Caco-2 (cell line): Measurements from ENCODE around the gene ADNP. TPM values are rescaled to one million over a fixed set of nuclear protein-coding genes. Genes with fewer than 3 reads are reported as not detected.
A peak's percentile ranks its signal among the peaks of the same experiment; 100 is the strongest.

ENCODE experiments used
- BruUV-seq: library from RNA; stranded (reverse); fragments of 400-500 nt; replicated peaks from 2 replicates; lab custom pipeline; 2021; lab: Mats Ljungman, UMichigan
- CTCF ChIA-PET: fragments of 300-600 bp; sonication (Branson Sonifier 250); formaldehyde crosslinking; loops from one replicate; lab custom pipeline; 2022; ENCODE audit warnings: antibody characterized with exemption; lab: Charles Lee
- POLR2A ChIA-PET: fragments of 300-600 bp; sonication (Branson Sonifier 250); formaldehyde crosslinking; loops from one replicate; lab custom pipeline; 2022; ENCODE audit warnings: antibody characterized with exemption; lab: Charles Lee
- DNase-seq, 2 experiments: peaks; one replicate each; pipeline versions ENCODE4 v3.0.0 to v3.0.0-alpha.2; 2020 to 2022
- H3K27me3 ChIP-seq: replicated peaks from 2 replicates; pipeline ENCODE4 v1.6.0; 2011; ENCODE audit warnings: low read length; ENCODE audit not compliant: control insufficient read depth, insufficient read depth
- H3K36me3 ChIP-seq: 2 replicates; pipeline ENCODE4 v1.5.1; 2011; ENCODE audit warnings: low read length; ENCODE audit not compliant: control insufficient read depth, insufficient read depth
- H3K4me1 ChIP-seq: fragments of 250-450 bp; sonication (Bioruptor Pico); 2 replicates; pipeline ENCODE4 v1.5.1; 2020; ENCODE audit warnings: mild to moderate bottlenecking
- H3K4me3 ChIP-seq: 2 replicates; pipeline ENCODE4 v1.5.1; 2011; ENCODE audit warnings: low read depth, mild to moderate bottlenecking, control low read depth, low read length
- H3K9me3 ChIP-seq: fragments of 250-450 bp; sonication (Bioruptor Pico); 2 replicates; pipeline ENCODE4 v1.5.1; 2020; ENCODE audit warnings: mild to moderate bottlenecking, moderate library complexity
- H3K27ac Mint-ChIP-seq: one replicate; pipeline ENCODE4 v1.8.0; 2022; ENCODE audit warnings: mixed read lengths; ENCODE audit not compliant: unreplicated experiment
- H3K27me3 Mint-ChIP-seq: one replicate; pipeline ENCODE4 v1.8.0; 2022; ENCODE audit warnings: mixed read lengths; ENCODE audit not compliant: insufficient read depth, unreplicated experiment
- H3K36me3 Mint-ChIP-seq: one replicate; pipeline ENCODE4 v1.8.0; 2022; ENCODE audit warnings: mild to moderate bottlenecking, mixed read lengths; ENCODE audit not compliant: insufficient read depth, unreplicated experiment
- H3K4me1 Mint-ChIP-seq: one replicate; pipeline ENCODE4 v1.8.0; 2022; ENCODE audit warnings: low read depth, mixed read lengths; ENCODE audit not compliant: unreplicated experiment
- H3K4me3 Mint-ChIP-seq: one replicate; pipeline ENCODE4 v1.8.0; 2022; ENCODE audit warnings: mild to moderate bottlenecking, moderate library complexity, mixed read lengths; ENCODE audit not compliant: unreplicated experiment
- H3K9me3 Mint-ChIP-seq: one replicate; pipeline ENCODE4 v1.8.0; 2022; ENCODE audit warnings: mixed read lengths; ENCODE audit not compliant: unreplicated experiment
- intact Hi-C: fragments of 100-400 bp; cut with micrococcal nuclease; formaldehyde crosslinking; loops from one replicate; pipeline ENCODE4 v1.10.0; 2022; ENCODE audit not compliant: unreplicated experiment
- total RNA-seq: library from RNA; stranded (reverse); gene quantifications from 2 replicates; pipeline ENCODE4 v1.2.3, GENCODE V29; 2022
- TF ChIP-seq, protein P1 (sequence below), 2 experiments: fragments of 200-600 bp in 1 of 2; IDR thresholded peaks; 1 replicate in 1 of 2; 2 replicates in 1 of 2; pipeline versions ENCODE4 v1.5.1 to v1.8.0; 2011 to 2022; ENCODE audit warnings: antibody characterized with exemption in 1 of 2, control low read depth in 1 of 2, inconsistent platforms in 1 of 2, low read depth in 1 of 2, low read length in 1 of 2, mild to moderate bottlenecking in 1 of 2, moderate library complexity in 1 of 2; ENCODE audit not compliant: insufficient read depth in 1 of 2, severe bottlenecking in 1 of 2, unreplicated experiment in 1 of 2

The ADNP gene
- total RNA-seq, 1 experiment from 2014 or later = 154 TPM

DNA sequence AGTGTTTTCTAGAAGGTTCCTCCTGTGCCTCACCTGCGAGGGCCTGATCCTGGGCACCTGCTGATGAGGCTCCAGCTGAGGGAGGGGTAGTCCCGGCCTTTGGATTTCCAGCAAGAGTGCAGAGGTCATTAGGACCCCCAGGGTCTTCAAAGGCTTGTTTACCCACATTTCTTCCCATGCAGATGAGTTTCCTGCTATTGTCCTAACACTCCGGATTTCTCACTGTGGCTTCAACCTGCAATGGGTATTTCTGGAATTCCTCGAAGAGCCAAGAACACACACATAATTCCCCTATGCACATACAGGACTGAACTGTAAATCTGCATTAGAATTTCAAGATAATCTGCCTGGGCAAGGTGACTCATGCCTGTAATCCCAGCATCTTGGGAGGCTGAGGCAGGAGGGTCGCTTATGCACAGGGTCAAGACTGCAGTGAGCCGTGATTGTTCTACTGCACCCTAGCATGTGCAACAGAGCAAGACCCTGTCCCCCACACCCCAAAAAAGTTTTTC lies 53.9 kb downstream of the ADNP start:
- H3K27me3 Mint-ChIP-seq = no peaks in the 10 kb centered on the region
- Histone ChIP-seq H3K4me3 (no peak overlapping the region), H3K27me3 (no peaks in the 10 kb centered on the region), H3K9me3 (no peaks in the 10 kb centered on the region), H3K36me3 (no peaks in the 10 kb centered on the region; the same call in 1 of the 2 replicates), H3K4me1 (no peaks in the 10 kb centered on the region)
- H3K4me1 Mint-ChIP-seq = no peaks in the 10 kb centered on the region
- H3K4me3 Mint-ChIP-seq = no peak overlapping the region
- peaks cover 28% of the 10 kb centered on the region for H3K36me3 Mint-ChIP-seq
- no TSS peak for BruUV-seq
- TF ChIP-seq, protein P1, sequence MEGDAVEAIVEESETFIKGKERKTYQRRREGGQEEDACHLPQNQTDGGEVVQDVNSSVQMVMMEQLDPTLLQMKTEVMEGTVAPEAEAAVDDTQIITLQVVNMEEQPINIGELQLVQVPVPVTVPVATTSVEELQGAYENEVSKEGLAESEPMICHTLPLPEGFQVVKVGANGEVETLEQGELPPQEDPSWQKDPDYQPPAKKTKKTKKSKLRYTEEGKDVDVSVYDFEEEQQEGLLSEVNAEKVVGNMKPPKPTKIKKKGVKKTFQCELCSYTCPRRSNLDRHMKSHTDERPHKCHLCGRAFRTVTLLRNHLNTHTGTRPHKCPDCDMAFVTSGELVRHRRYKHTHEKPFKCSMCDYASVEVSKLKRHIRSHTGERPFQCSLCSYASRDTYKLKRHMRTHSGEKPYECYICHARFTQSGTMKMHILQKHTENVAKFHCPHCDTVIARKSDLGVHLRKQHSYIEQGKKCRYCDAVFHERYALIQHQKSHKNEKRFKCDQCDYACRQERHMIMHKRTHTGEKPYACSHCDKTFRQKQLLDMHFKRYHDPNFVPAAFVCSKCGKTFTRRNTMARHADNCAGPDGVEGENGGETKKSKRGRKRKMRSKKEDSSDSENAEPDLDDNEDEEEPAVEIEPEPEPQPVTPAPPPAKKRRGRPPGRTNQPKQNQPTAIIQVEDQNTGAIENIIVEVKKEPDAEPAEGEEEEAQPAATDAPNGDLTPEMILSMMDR (IDR thresholded peaks at IDR 0.05; ENCODE audit: insufficient read depth in 1 of 2, low read depth in 1 of 2, low read length in 1 of 2, severe bottlenecking in 1 of 2, unreplicated experiment in 1 of 2) = no peak
- CTCF ChIA-PET = no interaction called here
- POLR2A ChIA-PET = no interaction called here
- no peak for DNase-seq
- no peak overlapping the region for H3K27ac Mint-ChIP-seq
- no peaks in the 10 kb centered on the region for H3K9me3 Mint-ChIP-seq
- intact Hi-C loops = no loop called here

DNA sequence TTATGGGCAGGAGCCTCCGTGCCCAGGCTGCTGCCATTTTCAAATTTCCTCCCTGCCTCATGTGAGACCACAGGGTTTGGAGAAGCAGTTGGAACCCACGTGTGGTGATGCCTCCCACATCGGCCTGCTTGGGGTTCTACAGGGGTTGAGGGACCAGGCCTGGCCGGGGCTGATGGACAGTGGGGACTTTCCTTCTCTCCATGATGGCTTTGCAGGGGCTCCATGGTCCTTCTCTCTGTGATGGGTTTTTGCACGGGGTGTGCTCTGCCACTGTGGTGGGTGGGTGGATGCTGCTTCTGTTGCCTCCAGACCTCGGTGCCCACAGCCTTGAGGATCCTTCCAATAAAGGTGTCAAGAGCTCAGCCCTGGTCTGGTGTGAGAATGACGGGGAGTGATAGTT lies 54.4 kb downstream of the ADNP start:
- TF ChIP-seq, protein P1 (IDR thresholded peaks at IDR 0.05; ENCODE audit: insufficient read depth in 1 of 2, low read depth in 1 of 2, low read length in 1 of 2, severe bottlenecking in 1 of 2, unreplicated experiment in 1 of 2) = no peak
- H3K9me3 Mint-ChIP-seq = no peaks in the 10 kb centered on the region
- Histone ChIP-seq H3K27me3 (no peaks in the 10 kb centered on the region), H3K36me3 (no peaks in the 10 kb centered on the region; the same call in 1 of the 2 replicates), H3K4me3 (no peak overlapping the region), H3K4me1 (no peaks in the 10 kb centered on the region), H3K9me3 (no peaks in the 10 kb centered on the region)
- ChIA-PET CTCF (interaction anchor here (0.6 kb wide), 1 partner anchor 84 kb away, joined by 4 read pairs; no protein-coding TSS in a partner anchor), POLR2A (no interaction called here)
- BruUV-seq = TSS peak; percentile 50
- peaks cover 28% of the 10 kb centered on the region for H3K36me3 Mint-ChIP-seq
- intact Hi-C loops = no loop called here
- H3K27ac Mint-ChIP-seq = no peak overlapping the region
- no peak overlapping the region for H3K4me3 Mint-ChIP-seq
- no peak for DNase-seq
- H3K4me1 Mint-ChIP-seq = no peaks in the 10 kb centered on the region
- H3K27me3 Mint-ChIP-seq = no peaks in the 10 kb centered on the region

DNA sequence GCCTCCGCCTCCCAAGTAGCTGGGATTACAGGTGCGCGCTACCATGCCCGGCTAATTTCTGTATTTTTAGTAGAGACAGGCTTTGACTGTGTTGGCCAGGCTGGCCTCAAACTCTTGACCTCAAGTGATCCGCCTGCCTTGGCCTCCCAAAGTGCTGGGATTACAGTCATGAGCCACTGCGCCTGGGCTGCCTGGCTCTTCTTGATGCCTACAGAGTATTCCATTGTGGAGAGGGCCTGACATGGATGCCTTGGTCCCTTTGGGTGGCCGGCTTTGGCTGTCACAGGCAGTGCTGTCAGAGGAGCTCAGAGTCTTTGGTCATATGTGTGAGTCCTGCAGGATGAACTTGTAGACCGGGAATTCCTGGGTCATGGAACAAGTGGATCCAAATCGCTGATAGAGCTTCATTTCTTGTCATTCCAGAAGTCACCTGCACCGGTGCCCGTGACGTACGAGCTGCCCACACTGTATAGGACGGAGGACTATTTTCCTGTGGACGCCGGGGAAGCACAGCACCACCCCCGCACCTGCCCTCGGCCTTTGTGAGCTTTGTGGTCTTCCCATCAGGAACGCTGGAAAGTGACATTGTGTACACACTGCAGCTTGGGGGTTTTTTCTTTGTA lies 55.1 kb downstream of the ADNP start:
- no TSS peak for BruUV-seq
- Histone ChIP-seq H3K27me3 (no peaks in the 10 kb centered on the region), H3K4me3 (no peak overlapping the region), H3K9me3 (no peaks in the 10 kb centered on the region), H3K4me1 (no peaks in the 10 kb centered on the region), H3K36me3 (no peaks in the 10 kb centered on the region; the same call in 1 of the 2 replicates)
- Mint-ChIP-seq H3K4me3 (no peak overlapping the region), H3K9me3 (no peaks in the 10 kb centered on the region), H3K4me1 (no peaks in the 10 kb centered on the region), H3K27me3 (no peaks in the 10 kb centered on the region), H3K36me3 (peaks cover 28% of the 10 kb centered on the region), H3K27ac (no peak overlapping the region)
- ChIA-PET CTCF (interaction anchor here (0.6 kb wide), 1 partner anchor 83 kb away, joined by 4 read pairs; no protein-coding TSS in a partner anchor), POLR2A (no interaction called here)
- TF ChIP-seq, protein P1 (IDR thresholded peaks at IDR 0.05; ENCODE audit: insufficient read depth in 1 of 2, low read depth in 1 of 2, low read length in 1 of 2, severe bottlenecking in 1 of 2, unreplicated experiment in 1 of 2) = no peak
- intact Hi-C loops = no loop called here
- no peak for DNase-seq
